Measurements from ENCODE around the gene PRM2.

GRCh38 chr16:11229432-11229831, 46.8 kb downstream of the PRM2 start:
- TF ChIP-seq EZH2phosphoT487 (IDR thresholded peaks at IDR 0.05; ENCODE audit: insufficient read depth, low read depth) = no peak
- TF ChIP-seq EZH2 (IDR thresholded peaks at IDR 0.05; ENCODE audit: insufficient read depth, poor library complexity, severe bottlenecking) = no peak

Measured in GM23248 (cell line).